ENCODE measurements around the gene VSTM2B.

VSTM2B gene

DNA sequence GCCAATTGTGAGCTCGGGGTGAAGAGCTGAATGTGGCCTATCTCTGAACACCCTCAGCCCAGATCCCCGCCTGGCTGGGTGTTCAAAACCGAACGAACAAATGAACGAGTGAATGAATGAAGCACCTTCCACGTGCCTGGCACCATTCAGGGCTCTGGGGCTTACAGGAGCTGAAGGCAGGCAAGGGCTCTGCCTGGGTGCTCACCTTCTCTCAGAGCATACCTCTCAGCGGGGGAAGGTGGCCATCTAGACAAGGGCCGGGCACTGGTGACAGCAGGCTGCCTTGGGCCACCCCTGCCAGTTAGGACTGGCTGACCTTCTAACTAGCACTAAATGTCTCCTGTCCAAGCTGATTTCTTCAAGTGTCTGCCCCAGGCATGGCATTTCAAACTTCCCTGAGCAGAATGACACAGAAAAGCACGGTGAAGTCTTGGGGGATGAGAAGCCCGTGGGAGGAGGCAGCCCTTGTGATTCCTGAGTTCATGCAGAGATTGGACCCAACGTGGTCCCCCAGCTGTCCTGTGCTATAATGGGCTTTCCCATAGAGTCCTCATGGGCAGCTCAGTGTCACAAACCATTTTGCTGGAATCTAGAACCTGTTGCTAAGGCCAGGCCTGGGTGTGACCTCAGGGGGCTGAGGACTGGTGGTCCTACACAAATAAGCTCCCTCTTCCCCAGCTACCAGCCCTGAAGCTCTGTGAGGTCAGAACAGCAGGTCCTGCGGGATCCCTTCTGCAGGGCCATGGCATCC is 27.9 kb upstream of the VSTM2B start:
- DNase-seq: no peak

GRCh38 chr19:29499261-29499920 is 26.4 kb upstream of the VSTM2B start:
- DNase-seq: no peak

GRCh38 chr19:29499921-29500590 is 25.7 kb upstream of the VSTM2B start:
- DNase-seq: no peak

DNA sequence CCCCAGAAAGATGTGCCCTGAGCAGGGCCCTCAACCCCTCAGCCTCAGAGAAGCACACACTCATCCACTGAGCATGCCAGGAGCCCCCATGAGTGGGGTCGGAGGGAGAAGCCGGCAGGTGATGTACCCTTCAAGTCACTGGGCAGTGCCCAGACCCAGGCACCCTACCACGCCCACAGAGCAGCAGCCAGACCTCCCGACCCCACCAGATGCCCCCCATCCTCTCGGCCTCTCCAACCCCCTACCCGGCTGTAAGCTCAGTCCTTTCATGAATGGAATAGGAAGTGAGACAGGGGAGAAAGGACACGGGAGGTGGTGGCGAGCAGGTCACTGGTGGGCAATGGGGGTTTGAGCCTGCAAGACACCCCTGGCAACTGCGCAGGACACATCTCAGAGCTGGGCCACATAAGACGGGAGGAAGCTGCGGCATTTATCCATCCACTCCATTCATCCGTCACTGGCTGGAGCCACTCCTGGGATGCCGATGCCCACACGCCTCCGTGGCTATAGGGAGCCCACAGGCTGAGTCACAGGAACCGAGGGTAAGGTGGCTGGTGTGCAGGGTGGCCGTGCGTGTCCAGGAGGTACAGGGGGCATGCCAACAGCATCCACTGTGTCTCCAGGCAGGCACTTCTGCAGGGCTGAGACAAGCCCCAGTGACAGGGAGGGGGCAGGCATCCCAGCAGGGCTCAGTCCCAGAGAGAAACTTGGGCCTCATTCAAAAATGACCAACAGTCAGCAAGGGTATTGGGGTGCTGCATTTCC is 23.8 kb upstream of the VSTM2B start:
- DNase-seq: no peak

GRCh38 chr19:29502581-29502850 is 23.3 kb upstream of the VSTM2B start:
- DNase-seq: no peak

GRCh38 chr19:29503140-29503758 is 22.5 kb upstream of the VSTM2B start:
- no peak for DNase-seq

GRCh38 chr19:29503785-29504184 is 22.0 kb upstream of the VSTM2B start:
- DNase-seq: no peak

- DNase-seq: no peak
These were observed 21.3 kb upstream of the VSTM2B start for GRCh38 chr19:29504454-29504853.

GRCh38 chr19:29505097-29505824 is 20.5 kb upstream of the VSTM2B start:
- DNase-seq: no peak

GRCh38 chr19:29506619-29506911 is 19.2 kb upstream of the VSTM2B start:
- DNase-seq: no peak

DNA sequence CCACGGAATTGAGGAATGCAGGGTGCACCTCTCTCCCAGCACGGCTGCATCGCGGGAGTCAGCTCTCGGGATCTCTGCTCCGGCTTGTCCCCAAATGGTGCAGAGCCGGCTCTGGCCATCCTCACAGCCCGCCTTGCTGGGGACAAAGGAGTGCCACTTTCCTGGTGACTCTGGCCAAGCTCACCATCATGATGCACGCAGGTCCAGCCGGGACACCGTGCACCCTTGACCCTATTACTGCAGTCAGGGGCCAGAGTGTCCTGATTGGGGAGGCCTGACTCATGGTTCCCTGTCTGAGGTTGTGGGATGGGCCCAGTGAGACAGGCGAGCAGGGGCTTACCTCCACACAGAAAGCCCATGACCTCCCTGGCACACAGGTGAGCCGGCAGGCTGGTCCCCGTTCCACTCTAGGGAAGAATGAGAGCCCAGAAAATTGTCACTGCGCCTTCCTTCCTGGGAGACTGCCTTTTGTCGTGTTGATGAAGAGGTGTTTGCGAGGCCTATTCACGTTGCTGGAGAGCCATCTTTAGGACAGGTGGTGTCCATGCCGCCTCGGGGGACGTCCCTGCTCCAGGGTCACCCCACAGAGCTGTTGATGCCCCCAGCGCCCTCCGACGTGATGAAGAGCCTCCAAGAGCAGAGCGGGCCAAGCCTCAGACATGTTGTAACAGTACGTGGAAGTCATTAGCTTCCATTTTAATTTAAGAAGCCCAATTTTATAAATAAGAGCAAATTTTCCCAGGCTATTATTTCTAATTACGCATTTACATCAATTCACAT is 18.5 kb upstream of the VSTM2B start:
- DNase-seq: no peak

- DNase-seq: no peak
These were observed 17.6 kb upstream of the VSTM2B start for GRCh38 chr19:29508181-29508580.

DNA sequence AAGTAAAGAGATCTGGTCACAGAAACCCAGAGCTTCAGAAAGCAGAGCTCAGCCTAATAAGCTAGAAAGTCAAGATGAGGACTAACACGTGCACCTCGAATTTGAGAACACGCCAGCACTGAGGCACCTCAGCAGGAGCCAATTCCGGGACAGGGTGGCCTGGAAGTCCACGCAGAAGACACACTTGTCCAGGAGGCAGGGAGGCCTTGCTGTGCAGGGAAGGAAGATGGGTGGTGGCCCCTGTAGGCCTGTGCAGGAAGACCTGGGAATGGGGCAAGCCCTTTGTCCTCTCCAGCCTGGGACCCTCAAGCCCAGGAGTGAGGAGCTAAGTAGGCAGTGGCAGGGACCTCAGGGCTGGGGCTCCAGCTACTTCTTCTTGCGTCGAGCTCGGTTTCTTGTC is 16.3 kb upstream of the VSTM2B start:
- DNase-seq: no peak

GRCh38 chr19:29510701-29511265 is 15.0 kb upstream of the VSTM2B start:
- no peak for DNase-seq

DNA sequence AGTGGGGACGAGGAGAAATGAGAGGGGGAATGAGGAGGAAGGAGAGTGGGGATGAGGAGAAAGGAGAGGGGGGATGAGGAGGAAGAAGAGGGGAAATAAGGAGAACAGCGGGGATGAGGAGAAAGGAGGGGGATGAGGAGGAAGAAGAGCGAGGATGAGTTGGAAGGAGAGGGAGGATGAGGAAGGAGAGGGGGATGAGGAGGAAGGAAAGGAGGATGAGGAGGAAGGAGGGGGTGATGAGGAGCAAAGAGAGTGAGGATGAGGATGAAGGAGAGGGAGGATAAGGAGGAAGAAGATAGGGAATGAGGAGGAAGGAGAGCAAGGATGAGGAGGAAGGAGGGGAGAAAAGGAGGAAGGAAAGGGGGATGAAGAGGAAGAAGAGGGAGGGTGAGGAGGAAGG is 14.0 kb upstream of the VSTM2B start:
- DNase-seq: no peak

DNA sequence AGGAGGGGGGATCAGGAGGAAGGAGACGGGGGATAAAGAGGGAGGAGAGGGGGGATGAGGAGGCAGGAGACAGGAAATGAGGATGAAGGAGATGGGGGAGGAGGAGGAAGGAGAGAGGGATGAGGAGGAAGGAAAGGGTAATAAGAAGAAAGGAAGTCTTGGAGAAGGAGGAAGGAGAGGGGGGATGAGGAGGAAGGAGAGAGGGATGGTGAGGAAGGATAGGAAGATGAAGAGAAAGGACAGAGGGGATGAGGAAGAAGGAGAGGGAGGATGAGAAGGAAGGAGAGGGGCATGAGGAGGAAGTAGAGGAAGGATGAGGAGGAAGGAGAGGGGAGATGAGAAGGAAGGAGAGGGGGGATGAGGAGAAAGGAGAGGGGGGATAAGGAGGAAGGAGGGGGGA is 13.0 kb upstream of the VSTM2B start:
- no peak for DNase-seq

GRCh38 chr19:29514525-29515232 is 11.1 kb upstream of the VSTM2B start:
- DNase-seq: peak; percentile 64

DNA sequence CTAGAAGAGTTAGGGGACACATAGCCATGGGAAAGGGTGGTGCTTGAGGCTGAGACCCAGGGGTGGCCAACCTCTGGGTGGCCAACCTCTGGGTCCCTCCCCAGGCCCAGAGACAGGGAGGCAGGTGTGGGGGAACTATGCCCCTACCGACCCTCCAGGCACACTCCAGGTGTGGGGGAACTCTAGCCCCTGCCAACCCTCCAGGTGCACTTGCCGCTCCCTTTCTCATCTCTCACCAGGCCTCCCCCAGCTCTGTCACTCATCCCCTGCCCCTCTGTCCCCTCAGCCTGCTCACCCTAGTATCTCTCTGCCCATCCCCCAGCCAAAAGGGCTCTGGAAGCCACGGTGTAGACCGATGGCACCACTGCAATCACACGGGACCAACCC is 10.6 kb upstream of the VSTM2B start:
- DNase-seq: no peak

GRCh38 chr19:29515706-29516357 is 10.0 kb upstream of the VSTM2B start:
- no peak for DNase-seq

DNA sequence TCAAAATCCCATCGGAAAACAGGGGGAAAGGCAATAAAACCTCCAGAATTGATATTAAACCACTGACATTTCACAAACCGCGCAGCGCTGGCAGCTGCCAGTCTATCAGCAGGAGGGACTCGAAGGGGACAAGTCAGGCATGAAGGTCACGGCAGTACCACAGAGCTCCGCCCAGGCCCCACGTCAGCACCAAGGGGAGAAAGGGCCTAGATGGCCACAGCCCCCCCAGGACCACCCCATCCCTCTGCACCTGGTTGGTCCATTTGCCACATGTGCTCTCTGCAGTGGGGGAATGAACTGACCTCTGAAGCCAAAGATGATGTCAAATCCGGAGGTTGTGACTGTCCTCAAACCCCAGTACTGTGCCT is 9.5 kb upstream of the VSTM2B start:
- DNase-seq: no peak
